Measurements from ENCODE around the gene ATP11B. TPM values are rescaled to one million over a fixed set of nuclear protein-coding genes. Genes with fewer than 3 reads are reported as not detected.

ATP11B gene
- total and polyA plus RNA-seq, 9 of the 15 experiments (the other 6 are each of a cell fraction or from before 2014, with no cell fraction given) = 11.9 to 68.7 (median 41.8) TPM

DNA sequence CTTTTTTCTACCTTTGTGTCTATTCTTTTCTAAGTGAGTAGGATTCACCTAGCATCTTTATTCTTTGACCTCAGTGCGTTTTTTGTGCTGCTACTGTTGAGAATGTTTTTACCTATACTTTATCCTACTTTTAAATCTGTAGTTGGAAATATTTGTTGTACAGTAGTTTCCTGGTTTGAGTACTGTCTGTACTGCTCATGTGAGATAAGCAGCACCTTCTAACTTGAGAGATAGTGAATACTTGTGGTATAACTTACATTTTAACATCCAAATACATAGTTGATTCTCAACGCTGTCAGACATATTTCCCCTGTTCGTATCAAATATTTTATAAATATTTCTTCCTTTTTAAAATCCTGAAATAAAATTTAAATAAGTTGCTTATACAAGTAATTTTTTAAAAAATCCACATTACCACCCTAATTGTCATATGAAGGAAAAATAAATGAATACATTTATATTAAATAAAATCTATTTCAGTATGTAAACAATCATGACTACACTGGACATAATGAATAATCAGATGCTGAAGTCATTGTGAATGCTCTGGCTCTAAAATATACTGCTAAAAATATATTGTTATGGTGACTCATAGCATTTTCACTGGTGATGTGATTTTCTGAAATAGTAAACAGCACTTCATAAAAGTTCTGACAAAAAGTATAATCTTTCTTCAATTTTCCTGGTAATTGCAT is 17.4 kb downstream of the ATP11B start (continued):
- TF ChIP-seq MTA2 (IDR thresholded peaks at IDR 0.05; ENCODE audit: low read depth) = peak; percentile 35; the same call in 1 of the 2 replicates
- TF ChIP-seq, protein P1, sequence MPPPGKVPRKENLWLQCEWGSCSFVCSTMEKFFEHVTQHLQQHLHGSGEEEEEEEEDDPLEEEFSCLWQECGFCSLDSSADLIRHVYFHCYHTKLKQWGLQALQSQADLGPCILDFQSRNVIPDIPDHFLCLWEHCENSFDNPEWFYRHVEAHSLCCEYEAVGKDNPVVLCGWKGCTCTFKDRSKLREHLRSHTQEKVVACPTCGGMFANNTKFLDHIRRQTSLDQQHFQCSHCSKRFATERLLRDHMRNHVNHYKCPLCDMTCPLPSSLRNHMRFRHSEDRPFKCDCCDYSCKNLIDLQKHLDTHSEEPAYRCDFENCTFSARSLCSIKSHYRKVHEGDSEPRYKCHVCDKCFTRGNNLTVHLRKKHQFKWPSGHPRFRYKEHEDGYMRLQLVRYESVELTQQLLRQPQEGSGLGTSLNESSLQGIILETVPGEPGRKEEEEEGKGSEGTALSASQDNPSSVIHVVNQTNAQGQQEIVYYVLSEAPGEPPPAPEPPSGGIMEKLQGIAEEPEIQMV (tag; conservative IDR thresholded peaks at IDR 0.05; ENCODE audit: low read depth) = no peak
- no peak for TF ChIP-seq RFX7 (CRISPR knock-in tag; IDR thresholded peaks at IDR 0.05)
- TF ChIP-seq, protein P2, sequence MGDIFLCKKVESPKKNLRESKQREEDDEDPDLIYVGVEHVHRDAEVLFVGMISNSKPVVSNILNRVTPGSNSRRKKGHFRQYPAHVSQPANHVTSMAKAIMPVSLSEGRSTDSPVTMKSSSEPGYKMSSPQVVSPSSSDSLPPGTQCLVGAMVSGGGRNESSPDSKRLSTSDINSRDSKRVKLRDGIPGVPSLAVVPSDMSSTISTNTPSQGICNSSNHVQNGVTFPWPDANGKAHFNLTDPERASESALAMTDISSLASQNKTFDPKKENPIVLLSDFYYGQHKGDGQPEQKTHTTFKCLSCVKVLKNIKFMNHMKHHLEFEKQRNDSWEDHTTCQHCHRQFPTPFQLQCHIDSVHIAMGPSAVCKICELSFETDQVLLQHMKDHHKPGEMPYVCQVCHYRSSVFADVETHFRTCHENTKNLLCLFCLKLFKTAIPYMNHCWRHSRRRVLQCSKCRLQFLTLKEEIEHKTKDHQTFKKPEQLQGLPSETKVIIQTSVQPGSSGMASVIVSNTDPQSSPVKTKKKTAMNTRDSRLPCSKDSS (IDR thresholded peaks at IDR 0.05; ENCODE audit: low read depth, partially characterized antibody) = no peak
- TF ChIP-seq KLF16 (IDR thresholded peaks at IDR 0.05) = peak; percentile 32; the same call in 1 of the 2 replicates
- 0 out of 2 replicates have a peak, but pooled peaks have one; percentile 43 for TF ChIP-seq GATAD2B (IDR thresholded peaks at IDR 0.05; ENCODE audit: borderline replicate concordance)
- no peak for TF ChIP-seq ZNF76 (CRISPR knock-in tag; IDR thresholded peaks at IDR 0.05; ENCODE audit: borderline replicate concordance)
- no peak for TF ChIP-seq HNRNPH1 (optimal IDR thresholded peaks at IDR 0.05; ENCODE audit: low read depth, low read length)
- no peak for TF ChIP-seq ZNF785 (CRISPR knock-in tag; IDR thresholded peaks at IDR 0.05)
- TF ChIP-seq ZNF830 (CRISPR knock-in tag; IDR thresholded peaks at IDR 0.05) = no peak
- TF ChIP-seq DDX20 (tag; IDR thresholded peaks at IDR 0.05; ENCODE audit: low read depth) = no peak
- peak; percentile 56; the same call in 1 of the 2 replicates for TF ChIP-seq ZNF175 (CRISPR knock-in tag; IDR thresholded peaks at IDR 0.05; ENCODE audit: low read depth)
- TF ChIP-seq ZNF77 (CRISPR knock-in tag; IDR thresholded peaks at IDR 0.05) = no peak
- no peak for TF ChIP-seq HOXB6 (CRISPR knock-in tag; IDR thresholded peaks at IDR 0.05; ENCODE audit: borderline replicate concordance)
- no peak for TF ChIP-seq XRCC5 (IDR thresholded peaks at IDR 0.05; ENCODE audit: low read depth, low read length)
- peak; percentile 31; the same call in 1 of the 2 replicates for TF ChIP-seq JUND (IDR thresholded peaks at IDR 0.05; ENCODE audit: borderline replicate concordance, low read depth, low read length)
- TF ChIP-seq JUND (tag; IDR thresholded peaks at IDR 0.05; ENCODE audit: borderline replicate concordance, low read depth, low read length) = 0 out of 3 replicates have a peak, but pooled peaks have one; percentile 27
- no peak for TF ChIP-seq NEUROD1 (IDR thresholded peaks at IDR 0.05; ENCODE audit: borderline replicate concordance, low read depth, low read length, partially characterized antibody)
- no peak for TF ChIP-seq EZH2 (IDR thresholded peaks at IDR 0.05; ENCODE audit: borderline replicate concordance, low read depth, low read length)
- TF ChIP-seq, protein P3, sequence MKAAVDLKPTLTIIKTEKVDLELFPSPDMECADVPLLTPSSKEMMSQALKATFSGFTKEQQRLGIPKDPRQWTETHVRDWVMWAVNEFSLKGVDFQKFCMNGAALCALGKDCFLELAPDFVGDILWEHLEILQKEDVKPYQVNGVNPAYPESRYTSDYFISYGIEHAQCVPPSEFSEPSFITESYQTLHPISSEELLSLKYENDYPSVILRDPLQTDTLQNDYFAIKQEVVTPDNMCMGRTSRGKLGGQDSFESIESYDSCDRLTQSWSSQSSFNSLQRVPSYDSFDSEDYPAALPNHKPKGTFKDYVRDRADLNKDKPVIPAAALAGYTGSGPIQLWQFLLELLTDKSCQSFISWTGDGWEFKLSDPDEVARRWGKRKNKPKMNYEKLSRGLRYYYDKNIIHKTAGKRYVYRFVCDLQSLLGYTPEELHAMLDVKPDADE (conservative IDR thresholded peaks at IDR 0.05; ENCODE audit: control insufficient read depth, low read depth, low read length) = no peak
